GM18858 (cell line): ENCODE data around the gene ACSM6.
A peak's percentile ranks its signal among the peaks of the same experiment; 100 is the strongest.

Experiments used
- ATAC-seq: cut with Tn5 transposase; IDR thresholded peaks from one replicate; pipeline ENCODE4 v1.9.1; 2021; ENCODE audit not compliant: unreplicated experiment

Gene ACSM6

DNA sequence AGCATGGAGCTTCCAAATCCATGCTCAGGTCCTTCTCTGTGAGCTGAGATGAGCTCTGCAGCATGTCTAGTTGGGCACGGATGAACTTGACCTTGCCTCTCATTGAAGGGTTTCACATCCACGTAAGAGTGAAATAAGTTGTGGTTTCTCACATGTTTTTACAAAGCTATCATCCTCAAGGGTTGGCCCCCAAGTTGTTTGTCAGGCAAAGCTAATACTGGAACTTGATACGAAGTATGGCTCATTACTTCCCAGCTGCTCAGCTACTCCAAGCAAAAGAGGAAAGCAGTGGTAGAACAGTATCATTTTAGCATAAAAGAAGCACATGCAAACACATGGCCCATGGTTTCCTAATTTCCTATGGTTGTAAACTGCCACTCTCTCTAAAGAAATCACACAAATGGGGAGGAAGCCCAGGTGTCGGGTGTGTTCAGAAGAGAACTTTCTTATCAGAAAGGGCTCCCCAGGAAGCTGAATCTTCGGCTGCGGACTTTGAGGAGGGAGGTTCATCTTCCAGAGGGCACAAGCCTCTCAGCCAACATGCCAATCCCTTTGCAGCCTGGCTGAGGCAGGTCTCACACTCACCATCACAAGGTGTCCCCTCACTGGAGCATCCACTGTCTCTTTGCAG is 51.5 kb downstream of the ACSM6 start:
- ATAC-seq, result peak; percentile 85

DNA sequence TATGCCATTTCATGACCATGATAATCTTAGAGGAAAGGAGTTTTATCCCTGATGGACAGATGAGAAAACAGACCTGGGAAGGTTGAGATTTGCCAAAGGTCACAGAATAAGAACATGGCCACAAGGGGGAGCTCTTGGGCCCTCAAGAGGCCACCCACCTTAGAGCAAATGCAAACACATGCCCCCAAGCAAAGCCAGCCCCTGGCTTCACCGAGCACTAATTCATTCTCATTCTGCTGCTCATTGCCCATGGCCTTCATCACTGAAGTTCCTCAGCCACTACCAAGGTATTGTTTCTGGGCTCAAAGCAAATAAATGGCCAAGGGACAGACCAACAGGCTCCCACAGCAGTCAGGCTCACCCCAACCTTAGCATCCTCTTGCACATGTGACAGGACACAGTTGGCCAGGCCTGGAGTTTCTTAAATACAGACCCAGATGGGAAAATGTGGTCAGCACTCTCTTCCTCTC is 52.6 kb downstream of the ACSM6 start:
- ATAC-seq, result no peak

DNA sequence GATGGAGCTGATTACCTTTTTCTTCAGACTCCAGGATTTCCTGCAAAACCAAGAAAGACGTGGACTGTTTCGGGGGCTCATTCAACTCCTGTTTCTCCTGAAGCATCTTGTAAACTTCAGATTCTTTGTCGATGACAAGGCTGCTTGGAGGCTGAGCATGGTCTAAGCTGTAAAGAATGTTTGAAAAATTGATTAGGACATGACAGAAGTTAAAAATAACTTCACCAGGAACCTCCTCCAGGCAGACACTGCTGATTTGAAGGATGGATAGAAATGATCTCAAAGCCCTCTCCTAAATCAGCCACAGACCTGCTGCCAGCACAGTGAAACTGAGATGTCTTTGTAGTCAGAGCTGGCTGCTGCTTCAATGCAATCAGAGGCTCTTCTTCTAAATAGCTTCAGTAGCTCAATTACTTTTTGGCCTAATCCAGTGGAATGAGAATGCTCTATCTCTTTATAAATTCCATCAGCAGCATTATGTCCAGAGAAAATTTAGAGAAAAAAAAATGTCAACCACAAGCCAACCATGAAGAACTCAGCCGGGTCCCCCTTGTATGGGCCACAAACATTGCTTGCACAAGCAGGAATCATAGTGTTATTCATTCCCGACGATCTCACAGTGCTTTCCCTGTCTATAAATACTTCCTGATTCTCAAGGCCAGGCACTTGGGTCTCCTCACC is 53.3 kb downstream of the ACSM6 start:
- ATAC-seq, result no peak

DNA sequence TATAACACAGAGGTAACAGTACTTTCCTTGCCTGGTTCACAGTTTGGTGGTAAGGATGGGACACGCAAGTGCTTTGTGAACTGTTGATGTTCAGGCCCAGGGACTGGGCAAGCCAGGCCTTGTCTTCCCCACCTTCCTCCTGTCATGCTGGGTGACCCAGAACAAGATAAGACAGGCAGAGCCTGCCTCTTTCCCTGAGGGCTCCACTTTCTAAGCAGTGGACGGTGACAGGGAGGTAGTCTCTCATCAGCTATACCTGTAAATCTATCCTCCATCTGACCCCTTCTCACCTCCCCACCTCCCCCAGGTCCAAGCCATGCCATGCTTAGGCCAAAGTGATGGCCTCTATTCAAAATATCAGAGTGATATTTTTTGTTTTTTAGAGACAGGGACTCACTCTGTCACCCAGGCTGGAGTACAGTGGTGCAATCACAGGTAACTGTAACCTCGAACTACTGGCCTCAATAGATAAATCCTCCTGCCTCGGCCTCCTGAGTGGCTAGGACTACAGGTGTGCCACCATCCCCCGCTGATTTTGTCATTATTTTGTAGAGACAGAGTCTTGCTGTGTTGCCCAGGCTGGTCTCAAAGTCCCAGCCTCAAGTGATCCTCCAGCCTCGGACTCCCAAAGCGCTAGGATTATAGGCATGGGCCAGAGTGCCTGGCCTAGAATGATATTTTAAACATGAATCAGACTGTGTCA is 54.0 kb downstream of the ACSM6 start:
- ATAC-seq, result no peak

DNA sequence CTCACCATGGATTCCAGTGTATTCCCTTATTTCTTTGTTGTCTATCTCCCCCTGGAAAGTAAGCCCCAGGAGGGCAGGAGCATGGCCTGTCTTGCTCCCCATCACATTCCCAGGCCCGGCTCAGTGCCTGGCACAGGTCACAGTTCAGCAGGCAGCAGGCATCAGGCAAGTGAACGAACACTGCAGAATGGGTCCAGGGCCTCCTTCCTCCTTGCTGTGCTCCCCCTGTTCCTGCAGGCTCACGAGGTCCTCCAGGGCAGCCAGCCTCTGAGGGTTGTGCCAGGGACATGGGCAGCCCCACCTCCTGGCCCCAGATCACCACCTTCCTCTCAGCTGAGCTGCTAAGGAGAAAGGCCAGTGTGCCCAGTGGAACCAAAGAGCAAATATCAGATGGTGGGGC is 55.0 kb downstream of the ACSM6 start:
- no peak for ATAC-seq

DNA sequence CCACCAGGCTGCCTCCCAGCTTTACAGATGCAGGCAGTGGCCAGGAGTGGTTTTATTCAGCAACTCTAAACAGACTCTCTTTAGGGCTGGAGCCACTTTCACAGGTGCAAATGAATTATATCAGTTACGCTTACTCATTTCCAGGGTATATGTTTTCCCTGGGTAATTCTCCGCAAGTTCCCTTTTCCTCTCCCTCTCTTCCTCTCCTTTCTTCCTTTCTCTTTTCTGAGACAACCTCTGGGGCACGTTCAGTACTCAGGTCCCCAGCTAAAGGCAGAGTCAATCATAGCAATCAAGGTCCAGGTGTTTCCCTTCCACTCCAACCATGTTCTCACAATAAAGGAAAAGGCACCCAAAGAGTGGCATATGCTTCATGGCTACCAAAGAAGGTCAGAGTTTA is 55.4 kb downstream of the ACSM6 start:
- ATAC-seq, result no peak

DNA sequence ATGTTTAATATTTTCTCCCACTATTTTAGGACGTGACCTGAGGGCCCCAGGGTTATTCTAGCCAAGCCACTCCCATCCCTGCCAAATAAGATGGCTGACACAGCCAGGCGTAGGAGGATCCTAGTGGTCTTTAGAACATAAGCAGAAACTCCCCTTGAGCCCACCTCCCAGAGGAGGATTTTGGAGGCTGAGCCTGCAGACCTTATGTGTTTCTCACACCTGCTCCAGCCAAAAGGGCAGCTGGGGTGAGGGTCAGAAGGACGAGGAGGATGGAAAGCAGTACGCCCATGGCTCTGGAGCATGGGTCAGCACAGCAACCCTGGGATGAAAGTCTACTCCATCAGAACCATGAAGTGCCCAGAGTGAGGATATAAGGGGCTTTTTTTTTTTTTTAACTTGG is 56.8 kb downstream of the ACSM6 start:
- ATAC-seq, result no peak

DNA sequence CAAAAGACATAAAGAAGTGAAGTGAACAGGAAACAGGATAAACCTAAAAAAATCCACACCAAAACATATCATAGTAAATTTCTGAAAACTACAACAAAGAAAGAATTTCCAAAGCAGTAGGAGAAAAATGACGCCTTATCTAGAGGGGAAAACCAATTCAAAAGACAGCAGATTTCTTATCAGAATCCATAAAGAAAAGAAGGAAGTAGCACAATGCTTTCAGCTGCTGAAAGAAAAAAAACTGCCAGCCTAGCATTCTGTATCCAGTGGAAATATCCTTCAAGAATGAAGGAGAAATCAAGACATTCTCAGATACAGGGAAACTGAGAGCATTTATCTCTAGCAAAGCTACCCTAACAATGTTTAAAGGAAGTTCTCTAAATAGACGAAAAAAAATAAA is 59.0 kb downstream of the ACSM6 start:
- no peak for ATAC-seq

DNA sequence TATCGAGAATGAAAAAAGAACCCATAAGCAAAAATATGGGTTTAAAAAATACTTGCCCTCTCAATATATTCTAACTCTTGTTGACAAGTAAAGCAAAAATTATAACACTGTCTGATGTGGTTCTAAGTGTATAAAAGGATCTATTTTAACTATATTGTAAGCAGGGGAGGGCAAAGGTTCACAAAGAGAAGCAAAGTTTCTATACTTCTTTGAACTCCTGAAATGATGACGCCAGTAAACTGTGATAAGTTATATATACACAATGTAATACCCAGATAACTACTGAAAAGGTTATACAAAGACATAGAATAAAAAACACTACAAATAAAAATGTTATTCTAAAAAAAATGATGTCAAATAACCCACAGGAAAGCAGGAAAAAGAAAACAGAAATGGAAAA is 59.6 kb downstream of the ACSM6 start:
- ATAC-seq, result no peak

DNA sequence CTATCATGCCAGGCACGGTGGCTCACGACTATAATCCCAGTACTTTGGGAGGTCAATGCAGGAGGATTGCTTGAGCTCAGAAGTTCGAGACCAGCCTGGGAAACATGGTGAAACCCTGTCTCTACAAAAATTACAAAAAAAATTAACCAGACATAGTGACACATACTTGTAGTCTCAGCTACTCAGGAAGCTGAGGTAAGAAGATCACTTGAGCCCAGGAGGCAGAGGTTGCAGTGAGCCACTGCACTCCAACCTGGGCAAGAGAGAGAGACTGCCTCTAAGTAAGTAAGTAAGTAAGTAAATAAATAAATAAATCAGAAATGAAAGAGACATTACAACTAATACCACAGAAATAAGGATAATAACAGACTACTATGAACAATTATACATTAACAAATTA is 60.6 kb downstream of the ACSM6 start:
- no peak for ATAC-seq

DNA sequence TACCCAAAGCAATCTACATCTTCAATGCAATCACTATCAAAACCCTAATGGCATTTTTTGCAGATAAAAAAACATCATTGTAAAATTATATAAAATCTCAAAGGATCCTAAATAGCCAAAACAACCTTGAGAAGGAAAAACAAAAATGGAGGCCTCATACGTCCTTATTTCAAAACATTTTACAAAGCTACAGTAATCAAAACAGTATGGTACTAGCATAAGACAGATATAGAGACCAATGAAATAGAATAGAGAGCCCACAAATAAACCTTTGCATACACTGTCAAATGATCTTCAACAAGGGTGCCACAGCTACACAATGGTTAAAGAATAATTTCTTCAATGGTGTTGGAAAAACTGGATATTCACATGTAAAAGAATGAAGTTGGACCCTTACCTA is 62.2 kb downstream of the ACSM6 start:
- no peak for ATAC-seq

DNA sequence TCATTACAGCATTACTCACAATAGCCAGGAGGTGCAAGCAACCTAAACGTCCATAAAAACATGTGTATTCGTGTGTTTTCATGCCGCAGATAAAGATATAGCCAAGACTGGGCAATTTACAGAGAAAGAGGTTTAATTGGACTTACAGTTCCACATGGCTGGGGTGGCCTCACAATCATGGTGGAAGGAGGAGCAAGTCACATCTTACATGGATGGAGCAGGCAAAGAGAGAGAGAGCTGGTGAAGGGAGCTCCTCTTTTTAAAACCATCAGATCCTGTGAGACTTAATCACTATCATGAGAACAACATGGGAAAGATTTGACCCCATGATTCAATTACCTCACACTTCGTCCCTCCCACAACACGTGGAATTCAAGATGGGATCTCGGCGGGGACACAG is 63.8 kb downstream of the ACSM6 start:
- ATAC-seq, result no peak

DNA sequence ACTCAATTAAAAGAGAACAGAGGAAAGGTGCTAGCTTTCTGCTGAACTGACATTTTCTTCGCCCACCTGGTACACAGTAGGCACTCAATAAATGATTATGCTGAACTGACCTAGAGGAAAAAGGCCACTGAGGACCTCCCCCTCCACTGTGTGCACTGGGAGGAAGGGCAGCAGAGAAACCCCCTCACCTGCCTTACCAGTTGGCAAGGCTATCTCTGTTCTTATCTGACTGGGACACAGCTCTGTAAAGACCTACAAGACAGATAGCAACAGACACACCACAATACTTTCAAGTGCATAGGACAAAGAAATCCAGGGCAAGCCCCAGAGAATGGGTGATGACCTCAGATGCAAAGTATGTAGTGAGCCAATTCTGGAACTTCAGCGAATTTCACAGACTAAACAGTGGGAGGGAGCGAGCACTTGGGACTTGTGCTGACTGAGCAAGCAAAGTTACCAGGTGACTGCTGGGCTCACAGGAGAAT is 66.4 kb downstream of the ACSM6 start:
- no peak for ATAC-seq

DNA sequence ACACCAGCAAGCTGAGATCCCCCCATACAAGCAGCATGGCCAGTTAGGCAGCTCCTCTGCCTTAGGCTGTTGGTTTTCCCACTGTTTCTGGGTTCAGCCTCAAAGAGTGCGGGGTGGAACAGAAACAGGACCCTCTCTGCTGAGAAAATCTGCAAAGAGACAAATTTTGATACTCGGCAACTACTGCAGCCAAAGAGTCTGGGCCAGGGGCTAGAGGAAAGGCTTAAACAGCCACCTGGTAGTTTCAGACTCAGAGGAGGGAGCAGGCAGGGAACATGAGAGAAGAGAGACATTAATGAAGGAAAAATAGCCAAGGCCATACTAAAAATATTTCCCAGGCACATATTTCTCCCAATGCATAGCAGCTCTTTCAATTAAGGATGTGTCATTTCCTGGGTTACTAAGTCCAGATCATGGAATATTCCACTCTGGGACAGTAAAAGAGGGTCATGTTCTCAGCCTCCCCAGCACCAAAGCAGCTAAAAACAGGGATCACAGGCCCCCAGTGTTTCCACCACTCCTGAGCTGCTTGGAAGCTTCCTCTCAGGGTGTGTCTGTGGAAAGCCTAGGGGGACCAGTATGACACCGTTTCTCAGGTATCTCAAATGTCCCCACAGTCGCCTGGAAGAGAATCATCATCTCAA is 67.0 kb downstream of the ACSM6 start:
- ATAC-seq, result no peak

DNA sequence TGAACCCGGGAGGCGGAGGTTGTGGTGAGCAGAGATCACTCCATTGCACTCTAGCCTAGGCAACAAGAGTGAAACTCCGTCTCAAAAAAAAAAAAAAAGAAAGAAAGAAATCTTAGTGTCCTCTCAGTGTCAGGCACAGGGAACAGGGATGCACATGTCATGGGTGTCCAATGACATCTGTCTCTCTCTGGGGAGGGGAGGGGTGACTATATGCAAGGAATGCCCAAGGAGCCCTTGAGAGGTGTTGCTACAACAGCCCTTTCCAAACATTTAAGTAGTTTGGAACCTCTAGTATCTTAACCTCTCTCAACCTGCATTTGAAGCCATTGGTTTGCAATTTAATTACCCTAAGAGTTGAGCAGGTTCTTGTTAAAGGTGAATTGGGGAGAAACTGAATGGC is 67.9 kb downstream of the ACSM6 start:
- ATAC-seq, result no peak

DNA sequence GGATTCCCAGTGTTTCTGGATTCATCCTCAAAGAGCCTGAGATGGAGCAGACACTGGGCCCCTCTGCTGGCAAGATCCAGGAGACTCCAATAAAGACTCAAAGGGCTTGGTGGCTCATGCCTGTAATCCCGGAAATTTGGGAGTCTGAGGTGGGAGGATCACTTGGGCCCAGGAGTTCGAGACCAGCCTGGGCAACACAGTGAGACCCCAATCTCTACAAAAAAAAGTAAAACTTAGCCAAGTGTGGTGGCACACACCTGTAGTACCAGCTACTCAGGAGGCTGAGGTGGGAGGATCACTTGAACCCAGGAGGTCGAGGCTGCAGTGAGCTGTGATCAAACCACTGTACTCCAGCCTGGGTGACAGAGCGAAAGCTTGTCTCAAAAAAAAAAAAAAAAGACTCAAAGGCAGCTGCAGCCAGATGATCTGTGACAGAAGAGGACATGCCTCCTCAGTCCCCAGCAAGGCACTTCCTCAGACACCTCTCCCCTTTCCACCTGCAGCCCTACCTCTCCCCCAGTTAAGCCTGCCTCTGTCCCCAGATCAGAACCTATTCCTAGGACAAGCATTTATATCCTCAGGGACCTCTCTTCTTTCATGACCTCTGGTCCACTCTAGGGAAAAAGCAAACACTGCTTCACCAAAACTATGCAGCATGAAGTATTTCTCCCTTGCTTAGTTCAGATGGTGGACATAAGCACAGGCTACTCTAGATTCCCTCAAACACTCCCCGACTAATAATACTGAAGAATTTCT is 68.9 kb downstream of the ACSM6 start:
- ATAC-seq, result no peak

DNA sequence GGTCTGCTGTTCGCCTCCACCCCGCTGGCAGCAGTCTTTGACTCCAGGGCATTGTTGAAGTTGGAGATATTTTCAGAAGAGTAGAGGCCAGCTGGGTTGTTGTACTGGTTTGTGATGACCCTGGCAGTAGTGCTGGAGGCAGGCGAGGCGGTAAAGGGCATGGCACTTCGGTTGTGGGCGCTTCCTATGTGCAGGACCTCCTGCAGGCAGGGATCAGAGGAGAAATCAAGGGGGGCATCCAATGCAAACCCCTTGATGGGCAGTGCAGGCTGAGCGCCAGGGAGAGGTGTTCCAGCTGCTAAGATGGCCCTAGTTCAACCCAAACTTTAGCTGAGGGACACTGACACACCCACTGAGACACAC is 69.8 kb downstream of the ACSM6 start:
- ATAC-seq, result no peak

DNA sequence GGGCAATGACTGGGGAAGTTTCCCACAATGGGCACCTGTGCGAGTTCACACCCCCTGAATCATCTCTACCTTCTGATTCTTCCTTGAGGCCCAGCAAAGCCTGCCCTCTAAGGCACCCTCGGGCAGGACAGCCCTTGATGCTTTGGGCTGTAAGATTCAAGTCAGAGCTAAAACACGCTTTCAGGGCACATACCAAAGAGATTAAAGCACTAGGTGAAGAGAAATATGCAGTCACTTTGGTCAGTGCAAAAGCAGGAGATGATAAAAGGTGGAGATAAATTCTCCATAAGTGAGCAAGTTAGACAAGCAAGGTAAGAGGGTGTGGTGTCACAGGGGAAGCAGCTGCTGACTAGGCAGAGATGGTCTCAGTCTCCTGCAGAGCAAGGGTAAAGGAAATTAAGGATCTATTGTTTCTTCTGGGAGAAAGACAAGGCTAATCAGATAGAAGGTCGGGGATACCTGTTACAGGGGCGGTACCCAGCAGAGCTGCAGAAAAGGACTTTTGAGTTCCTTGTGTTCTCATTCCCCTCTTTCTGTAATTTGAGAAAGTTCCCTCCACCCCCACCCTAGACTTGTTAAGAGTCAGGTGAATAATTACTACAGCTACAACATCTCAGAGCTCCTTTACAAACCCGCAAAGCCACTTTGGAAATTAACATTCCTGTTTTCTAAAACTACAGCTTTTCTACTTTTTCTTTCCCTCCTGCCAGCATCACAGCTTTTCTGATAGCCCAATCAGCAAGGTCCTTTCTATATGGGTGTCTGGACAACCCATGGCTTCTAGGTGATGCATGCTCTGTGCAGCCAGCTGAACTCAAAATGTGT is 70.4 kb downstream of the ACSM6 start:
- no peak for ATAC-seq

DNA sequence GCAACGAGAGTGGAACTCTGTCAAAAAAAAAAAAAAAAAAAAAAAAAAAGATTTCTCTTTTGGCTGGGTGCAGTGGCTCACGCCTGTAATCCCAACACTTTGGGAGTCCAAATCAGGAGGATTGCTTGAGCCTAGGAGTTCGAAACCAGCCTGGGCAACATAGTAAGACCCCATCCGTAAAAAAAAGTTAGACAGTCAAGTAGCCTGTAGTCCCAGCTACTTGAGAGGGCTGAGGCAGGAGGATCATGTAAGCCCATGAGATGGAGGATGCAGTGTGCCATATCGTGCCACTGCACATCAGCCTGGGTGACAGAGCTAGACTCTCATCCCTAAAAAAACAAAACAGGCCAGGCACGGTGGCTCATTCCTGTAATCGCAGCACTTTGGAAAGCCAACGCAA is 71.5 kb downstream of the ACSM6 start:
- no peak for ATAC-seq

DNA sequence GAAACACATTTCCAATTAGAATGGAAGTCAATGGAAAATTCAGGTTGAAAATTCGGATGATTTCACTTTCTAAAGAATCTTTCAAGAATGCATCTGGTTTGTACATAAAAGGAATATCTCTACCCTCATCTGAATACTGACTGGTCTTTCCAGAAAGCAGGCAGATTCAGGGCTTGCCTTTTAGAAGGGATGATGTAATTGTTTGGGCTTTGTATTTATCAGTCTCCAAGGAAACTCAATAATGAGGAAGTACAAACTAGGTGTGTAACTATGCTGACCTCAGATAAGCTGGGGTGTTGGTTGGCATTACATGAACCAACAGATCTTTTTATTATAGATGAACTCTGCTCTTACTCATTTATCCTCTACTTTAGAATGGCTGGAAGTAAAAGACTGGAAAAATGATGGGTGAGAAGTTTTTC is 72.6 kb downstream of the ACSM6 start:
- peak; percentile 95 for ATAC-seq
